ENCODE results near the gene ALDH3A2.

GRCh38 chr17:19631905-19632304 lies 16.6 kb upstream of the ALDH3A2 start:
- TF ChIP-seq CTCF (IDR thresholded peaks at IDR 0.05; ENCODE audit: low read depth, low read length) (no peak), EZH2phosphoT487 (IDR thresholded peaks at IDR 0.05; ENCODE audit: low read depth) (no peak)

All from OCI-LY3 (cell line).